GM12891 (cell line): ENCODE measurements around the gene HTRA3.

ENCODE experiments used
- PAX5 ChIP-seq: IDR thresholded peaks from 2 replicates; pipeline ENCODE4 v1.6.1; 2011; ENCODE audit warnings: low read length, moderate library complexity, mild to moderate bottlenecking; ENCODE audit not compliant: insufficient read depth, severe bottlenecking
- POLR2A ChIP-seq: IDR thresholded peaks from 2 replicates; pipeline ENCODE4 v1.6.1; 2011; ENCODE audit warnings: low read depth, low read length, control low read depth
- POLR2AphosphoS5 ChIP-seq: IDR thresholded peaks from 2 replicates; pipeline ENCODE4 v1.6.1; 2011; ENCODE audit warnings: low read depth, low read length, control low read depth
- POU2F2 ChIP-seq: IDR thresholded peaks from 2 replicates; pipeline ENCODE4 v1.6.1; 2011; ENCODE audit warnings: low read depth, mild to moderate bottlenecking, control low read depth, low read length, moderate library complexity
- SPI1 ChIP-seq: IDR thresholded peaks from 2 replicates; pipeline ENCODE4 v1.6.1; 2011; ENCODE audit warnings: low read depth, low read length, control low read depth
- TAF1 ChIP-seq: IDR thresholded peaks from 2 replicates; pipeline ENCODE4 v1.6.1; 2011; ENCODE audit warnings: low read depth, low read length, control low read depth

- no peak for TF ChIP-seq POLR2A
- no peak for TF ChIP-seq TAF1
- no peak for TF ChIP-seq POLR2AphosphoS5
- no peak for TF ChIP-seq SPI1
- no peak for TF ChIP-seq PAX5
- no peak for TF ChIP-seq POU2F2
Observed at GRCh38 chr4:8318509-8318908, 49.0 kb downstream of the HTRA3 start.
